OCI-M2 (cell line): Measurements from ENCODE around the gene SPDYE1.
"Not testable (repeated sequence)": the region's sequence is repeated elsewhere in the genome, so short reads cannot be mapped to it uniquely, and the experiment has no call there.

Experiments used
- DNase-seq: peaks from one replicate; lab custom pipeline; 2025; ENCODE audit not compliant: unreplicated experiment; lab: John Stamatoyannopoulos, UW

The SPDYE1 gene, protein sequence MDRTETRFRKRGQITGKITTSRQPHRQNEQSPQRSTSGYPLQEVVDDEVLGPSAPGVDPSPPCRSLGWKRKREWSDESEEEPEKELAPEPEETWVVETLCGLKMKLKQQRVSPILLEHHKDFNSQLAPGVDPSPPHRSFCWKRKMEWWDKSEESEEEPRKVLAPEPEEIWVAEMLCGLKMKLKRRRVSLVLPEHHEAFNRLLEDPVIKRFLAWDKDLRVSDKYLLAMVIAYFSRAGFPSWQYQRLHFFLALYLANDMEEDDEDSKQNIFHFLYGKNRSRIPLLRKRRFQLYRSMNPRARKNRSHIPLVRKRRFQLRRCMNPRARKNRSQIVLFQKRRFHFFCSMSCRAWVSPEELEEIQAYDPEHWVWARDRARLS

DNA sequence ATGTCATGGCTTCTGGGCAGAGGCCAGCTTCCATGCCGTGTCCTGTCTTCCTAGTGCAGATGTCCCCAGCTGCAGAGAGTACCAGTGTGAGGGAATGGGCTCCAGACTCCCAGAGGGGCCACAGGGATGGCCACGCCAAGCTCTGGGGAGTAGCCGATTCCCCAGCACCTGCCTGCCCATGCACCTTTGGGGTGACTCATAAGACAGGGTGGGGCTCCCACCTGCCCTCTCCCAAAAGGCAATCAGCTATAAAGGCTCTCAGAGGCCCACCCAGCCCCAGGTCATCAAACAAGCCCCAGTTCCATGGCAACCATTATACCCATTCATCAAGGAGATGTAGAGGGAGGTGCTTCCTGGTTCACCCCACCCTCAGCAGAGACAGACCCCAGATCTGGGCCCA is at the start of gene SPDYE1:
Gene SPDYE1, plus strand, starts transcription at position 366 of the 400 bp plus-strand sequence. CDS start 2,053 bp downstream, outside the sequence.
- not testable (repeated sequence) for DNase-seq

DNA sequence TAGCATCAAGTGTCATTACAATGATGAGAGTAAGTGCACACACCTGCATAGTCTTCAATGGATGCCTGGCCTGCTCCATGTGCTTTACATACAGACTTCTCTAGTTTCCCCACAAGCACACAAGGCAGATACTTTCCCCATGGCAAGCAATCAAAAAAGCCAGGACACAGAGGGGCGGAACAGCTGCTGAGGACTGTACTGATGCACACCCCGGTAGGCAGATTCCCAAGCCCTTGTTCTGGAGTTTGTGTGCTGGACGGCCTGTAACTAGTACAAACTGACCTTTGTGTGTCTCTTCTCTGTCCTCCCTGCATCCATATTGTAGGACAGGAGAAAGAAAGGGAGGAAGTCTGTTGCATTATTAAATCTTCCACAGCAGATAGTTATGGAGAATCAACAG is 45.7 kb upstream of the SPDYE1 start:
- no peak for DNase-seq

DNA sequence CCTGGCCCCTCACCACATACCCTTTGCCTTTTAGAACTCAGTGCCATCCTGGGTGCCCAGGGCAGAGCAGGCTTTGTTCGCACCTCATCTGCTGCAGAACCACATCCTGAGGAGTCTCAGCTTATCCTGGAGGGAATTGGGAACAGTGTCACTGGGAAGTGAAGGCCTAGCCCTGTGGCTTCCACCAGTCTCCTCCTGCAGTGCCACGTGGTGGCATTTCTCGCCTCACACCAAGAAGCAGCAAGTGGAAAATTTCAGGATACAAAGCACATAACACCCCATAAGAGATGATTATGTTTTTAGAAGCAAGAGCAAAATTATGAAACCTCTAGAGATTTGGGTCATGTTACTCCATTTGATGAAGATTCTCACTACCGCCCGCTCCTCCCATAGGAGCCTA is 44.6 kb upstream of the SPDYE1 start:
- no peak for DNase-seq

DNA sequence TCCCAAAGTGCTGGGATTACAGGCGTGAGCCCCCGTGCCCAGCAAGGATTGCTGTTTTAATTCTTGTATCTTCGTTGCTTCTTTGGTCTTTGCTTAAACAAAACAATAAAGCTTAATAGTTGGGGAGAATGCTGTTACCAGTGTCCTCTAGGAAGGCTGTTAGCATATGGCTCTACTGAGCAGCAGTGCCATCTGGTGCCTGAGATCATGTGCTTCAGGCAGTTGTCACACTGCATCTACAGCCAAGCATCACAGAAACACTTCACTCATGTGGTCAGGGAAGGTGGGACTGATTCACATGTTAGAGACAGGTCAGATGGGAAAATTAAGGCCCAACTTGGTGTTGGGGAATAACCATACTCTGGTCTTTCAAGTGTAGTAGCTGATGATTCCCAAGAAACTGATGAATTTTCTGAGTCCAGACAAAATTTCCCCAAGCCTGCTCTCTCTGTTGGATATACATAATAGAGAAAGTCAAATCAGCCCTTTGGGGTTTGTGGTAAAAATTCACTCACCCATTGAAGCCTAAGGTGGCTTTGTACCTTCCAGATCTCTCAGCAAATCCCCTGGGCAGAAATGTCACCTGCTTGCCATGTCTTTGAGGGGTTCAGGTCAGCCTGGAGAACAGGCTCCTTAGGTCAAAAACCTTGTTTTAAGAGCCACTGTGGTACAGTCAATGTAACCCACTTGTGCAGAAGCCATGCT is 43.0 kb upstream of the SPDYE1 start:
- DNase-seq, result no peak

DNA sequence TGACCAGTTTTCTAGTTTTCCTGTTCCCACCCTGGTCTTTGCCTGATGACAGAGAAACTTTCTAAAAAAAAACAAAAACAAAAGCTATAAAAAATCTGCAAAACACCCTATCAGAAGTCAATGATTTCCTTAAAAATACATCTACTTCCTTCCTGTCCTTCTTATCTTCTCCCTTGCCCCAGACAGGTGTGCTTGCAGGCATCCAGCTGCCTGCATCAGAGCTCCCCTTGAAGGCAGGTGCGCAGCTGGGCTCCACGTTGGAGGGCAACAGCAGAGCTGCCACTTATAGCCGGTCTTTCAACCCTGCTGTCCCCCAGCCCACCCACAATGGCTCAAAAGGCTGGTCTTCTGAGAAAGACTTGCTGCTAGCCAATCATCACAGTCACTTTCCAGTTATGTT is 41.7 kb upstream of the SPDYE1 start:
- no peak for DNase-seq

DNA sequence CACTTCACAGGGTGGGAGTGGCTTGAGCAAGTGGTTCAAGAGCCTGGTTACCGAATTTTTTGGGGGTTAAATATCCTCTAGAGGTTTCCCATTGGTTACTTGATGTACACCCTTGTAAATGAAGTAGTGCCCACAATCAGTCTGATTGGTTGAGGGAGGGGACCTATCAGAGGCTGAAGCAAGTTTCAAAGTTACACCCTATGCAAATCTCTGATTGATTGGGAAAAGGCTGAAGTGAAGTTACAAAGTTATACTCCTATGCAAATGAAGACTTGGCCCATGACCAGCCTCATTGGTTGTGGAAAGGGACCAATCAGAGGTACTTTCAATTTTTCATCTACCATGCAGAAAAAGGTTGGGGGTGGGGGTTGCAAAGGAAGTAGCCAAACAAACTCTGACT is 36.8 kb upstream of the SPDYE1 start:
- DNase-seq, result no peak

DNA sequence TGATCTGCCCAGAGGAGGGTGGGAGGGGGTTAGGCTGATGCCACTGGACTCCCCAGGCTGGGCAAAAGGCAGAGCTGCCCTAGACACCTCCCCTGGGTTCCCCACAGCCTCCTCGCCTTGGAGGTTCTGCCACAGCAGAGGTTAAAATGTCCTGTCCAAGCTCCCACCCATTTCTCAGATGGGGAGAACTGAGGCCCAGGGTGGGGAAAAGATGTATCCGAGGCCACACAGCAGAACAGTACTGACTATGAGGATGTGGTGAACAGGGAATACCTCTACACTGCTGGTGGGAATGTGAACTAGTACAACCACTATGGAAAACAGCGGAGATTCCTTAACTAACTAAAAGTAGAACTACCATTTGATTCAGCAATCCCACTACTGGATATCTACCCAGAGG is 31.3 kb upstream of the SPDYE1 start:
- not testable (repeated sequence) for DNase-seq

DNA sequence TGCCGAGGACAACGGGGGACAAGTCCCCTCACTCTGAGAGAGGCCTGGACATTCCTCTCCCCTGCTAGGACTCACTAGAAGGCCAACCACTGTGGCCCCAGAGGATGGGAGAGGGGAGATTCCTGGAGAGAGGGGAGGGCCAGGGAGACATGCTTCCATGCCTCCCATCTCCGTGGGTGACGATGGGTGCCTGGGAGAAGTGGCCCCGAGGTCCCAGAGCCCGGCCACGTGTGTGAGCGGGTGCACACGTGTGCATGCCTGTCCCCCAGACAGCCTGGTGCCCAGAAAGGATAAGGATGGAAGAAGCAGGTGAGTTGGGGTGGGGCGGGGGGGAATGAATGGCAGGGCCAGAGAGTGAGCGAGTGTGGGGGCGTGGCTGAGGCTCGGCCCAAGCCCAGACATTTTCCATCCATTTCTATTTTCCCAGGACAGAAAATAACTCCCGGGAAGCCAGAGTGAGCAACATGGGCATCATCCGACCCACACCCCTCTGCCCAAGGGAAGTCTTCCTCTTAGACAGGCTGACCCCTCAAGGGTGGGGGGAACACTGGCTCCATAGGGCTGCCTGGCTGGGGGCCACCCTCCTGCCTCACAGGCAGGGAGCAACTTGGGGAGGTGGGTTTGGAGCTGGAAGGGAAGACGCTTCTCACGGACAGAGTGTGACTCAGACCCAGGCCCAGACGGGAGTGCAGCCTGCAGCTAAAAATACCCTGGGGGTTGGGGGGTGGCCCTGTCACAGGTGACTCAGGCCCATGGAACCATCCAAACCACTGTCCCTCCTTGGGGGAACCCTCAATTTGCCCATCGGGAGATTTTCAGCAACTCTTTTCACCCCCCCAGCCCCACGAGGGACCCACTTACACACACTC is 29.3 kb upstream of the SPDYE1 start:
- not testable (repeated sequence) for DNase-seq

DNA sequence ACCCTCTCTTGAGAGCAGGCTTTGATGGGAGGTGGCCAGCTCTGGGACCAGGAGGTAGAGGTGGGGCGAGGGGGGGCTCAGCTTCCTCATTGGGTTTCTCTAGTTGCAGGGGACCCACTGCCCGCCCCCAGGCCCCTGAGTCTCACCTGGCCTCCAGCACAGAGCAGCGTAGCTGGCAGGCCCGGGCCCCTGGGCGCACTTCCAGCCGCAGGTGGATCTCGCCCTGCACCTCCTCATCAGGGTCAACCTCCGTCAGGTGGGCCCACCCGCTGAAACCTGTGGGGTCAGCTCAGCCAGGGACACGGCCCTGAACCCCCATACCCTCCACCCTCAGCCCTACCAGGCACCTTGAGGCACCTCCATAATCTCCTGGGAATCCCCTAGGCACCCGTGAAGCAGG is 28.1 kb upstream of the SPDYE1 start:
- not testable (repeated sequence) for DNase-seq

DNA sequence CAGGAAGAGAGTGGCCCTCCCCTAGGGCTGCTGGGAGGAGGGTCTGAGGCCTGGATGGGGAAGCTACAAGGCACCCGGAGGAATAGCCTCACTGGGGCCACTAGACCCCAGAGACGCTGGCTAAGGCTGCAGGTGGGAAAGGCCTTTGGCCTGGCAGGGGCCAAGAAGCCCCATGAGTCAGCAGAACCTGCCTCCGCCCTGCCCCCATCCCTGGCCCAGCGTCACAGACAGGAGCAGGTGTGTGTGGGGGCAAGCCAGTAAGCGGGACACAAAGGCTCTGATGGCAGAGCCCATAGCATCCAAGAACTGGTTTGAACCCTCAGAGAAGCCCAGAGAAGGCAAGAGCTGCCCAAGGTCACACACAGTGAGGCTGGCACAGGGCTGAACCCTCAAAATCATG is 27.0 kb upstream of the SPDYE1 start:
- DNase-seq, result not testable (repeated sequence)

DNA sequence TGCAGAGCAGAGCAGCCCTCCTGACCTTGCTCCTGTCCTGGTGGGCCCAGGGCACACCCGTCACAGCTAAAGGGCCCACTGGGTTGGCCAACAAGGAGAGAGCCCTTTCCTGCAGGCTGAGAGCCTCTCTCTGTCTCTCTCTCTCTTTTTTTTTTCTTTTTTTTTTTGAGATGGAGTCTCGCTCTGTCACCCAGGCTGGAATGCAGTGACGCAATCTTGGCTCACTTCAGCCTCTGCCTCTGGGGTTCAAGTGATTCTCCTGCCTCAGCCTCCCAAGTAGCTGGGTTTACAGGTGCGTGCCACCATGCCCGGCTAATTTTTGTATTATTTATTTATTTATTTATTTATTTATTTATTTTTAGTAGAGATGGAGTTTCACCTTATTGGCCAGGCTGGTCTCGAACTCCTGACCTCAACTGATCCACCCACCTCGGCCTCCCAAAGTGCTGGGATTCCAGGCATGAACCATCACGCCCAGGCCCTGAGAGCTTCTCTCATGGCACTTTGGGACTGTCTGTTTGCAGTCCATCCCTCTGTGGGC is 23.6 kb upstream of the SPDYE1 start:
- not testable (repeated sequence) for DNase-seq

DNA sequence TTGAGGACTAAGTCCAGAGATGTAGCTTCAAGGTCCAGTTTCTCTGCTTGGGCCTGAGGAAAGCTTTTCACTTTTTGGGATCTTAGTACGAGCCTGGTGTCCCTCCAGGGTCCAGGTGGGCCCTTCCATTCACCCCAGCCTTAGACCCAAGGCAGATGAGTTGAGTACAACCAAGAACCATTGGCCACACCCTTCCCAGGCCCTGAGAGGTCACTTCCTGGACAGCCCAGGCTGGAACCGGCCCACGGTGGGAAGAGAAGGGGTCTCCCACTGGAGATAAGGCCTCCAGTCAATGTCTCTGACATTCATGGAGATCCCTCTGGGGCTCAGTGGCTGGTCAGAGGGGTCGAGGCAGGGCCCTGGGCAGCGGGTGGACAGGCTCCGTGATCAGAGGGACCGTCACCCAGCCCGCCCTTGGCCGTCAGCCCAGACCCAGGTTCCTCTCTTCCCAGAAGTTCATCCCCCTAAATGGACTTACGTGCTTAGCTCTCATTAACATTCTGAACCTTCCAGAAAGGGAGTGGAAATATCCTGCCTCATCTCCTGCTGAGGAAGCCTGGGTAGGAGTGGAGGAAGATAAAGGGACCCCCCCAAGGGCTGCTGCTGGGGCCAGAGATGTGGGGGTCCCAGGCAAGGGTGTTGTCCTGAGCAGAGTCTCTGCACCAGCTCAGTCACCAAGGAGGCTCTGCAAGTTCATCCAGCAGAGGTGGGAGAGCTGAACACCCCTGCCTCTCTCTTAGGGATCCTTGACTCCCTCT is 22.8 kb upstream of the SPDYE1 start:
- not testable (repeated sequence) for DNase-seq

DNA sequence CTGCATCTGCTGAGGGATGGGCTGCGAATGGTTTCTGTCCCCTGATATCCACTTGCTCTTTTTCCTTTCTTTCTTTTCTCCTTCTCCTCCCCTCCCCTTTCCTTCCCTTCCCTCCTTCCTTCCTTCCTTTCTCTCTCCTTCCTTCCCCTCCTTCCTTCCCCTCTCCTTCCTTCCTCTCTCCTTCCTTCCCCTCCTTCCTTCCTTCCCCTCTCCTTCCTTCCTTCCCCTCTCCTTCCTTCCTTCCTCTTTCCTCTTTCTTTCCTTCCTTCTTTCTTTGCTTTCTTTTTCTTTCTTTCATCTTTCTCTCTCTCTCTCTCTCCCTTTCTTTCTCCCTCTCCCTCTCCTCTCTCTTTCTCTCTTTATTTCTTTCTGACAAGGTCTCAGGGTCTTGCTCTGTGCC is 20.2 kb upstream of the SPDYE1 start:
- no peak for DNase-seq

DNA sequence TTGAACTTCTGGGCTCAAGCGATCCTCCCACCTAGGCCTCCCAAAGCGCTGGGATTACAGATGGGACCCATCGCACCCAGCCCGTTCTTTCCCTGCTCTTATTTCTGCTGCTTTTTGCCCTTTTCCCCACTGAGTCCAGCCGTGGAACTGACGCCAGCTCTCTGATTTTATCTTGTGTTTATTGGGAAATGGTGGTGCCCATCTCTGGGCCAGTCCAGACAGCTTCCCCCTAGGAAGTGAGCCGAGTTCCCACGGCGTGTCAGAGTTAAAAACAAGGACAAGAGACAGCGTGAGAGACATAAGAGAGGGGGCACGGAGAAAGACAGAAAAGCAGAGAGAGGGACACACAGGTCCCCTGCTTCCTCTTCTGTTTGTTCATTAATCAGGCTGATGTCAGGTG is 19.6 kb upstream of the SPDYE1 start:
- not testable (repeated sequence) for DNase-seq

DNA sequence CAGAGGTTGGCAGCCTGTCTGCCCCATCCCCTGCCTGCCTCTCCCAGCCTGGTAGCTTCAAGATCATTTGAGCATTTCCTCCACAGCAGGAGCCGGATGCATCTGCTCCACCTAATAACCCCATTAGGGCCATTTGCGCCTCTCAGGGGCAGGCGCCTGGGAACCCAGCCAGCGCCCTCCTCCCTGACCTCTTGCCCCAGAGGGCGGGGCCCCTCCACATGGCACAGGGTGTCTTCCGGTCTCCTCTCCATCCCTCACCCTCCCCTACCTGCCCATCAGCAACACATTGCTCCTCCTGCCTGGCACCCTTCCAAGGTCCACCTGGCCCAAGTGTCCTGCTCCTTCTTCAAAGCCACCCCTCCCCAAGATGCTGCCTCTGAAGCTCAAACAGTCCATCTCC is 14.8 kb upstream of the SPDYE1 start:
- not testable (repeated sequence) for DNase-seq

DNA sequence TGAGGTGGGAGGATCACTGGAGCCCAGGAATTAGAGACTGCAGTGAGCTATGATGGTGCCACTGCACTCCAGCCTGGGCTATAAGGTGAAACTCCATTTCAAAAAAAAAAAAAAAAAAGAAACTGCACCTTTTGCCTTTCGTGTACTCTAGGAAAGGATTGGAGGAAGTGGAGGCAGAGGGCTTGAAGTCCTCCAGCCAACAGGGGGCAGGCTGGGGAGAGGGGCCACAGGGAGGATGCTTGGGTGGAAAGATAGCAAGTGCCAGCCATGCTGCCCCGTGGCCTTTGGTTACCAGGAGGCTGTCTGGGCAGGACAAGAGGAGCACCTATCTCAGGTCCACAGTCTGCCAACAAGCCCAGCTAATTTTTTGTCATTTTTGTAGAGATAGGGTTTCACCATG is 14.0 kb upstream of the SPDYE1 start:
- DNase-seq, result not testable (repeated sequence)

DNA sequence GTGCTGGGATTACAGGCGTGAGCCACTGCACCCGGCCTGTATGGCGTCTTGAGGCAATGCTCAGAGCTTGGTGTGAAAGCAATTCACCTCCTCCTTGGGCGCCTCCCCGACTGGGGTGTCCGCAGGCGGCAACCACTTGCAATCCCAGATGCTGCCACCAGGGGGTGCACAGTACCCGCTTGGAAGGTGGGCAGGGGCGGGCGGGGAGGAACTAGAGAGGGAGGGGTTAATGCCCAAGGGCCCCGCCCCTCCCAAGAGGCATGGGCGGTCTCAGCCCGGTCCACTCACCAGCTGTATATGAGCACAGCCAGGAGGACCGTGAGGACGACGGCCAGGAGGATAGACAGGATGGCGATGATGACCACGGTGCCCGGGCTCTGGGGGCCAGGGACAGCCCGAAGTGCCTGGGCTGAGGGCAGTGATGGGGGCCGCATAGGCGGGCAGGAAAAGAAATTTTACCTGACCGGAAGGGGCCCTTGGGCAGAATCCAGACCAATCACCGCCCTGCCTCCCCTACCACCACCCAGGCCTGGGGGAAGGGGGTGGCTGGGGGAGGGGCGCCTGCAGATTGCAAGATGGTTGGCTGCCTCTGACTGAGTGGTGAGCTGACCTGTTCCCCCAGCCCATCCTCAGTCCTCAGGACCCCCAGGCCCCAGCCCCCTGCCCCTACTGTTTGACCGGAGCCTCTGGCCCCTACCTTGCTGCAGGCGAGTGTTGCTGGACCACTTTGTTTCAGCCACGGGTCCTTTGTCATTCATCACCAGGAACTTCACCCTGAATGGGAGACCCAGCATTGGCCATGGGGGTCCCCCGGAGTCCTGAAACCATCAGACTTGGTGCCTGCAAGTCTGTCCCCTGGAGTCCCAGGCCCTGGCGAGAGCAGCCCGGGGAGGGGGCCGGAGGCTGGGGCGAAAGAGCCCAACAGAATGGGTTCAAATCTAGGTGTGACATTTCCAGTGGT is 11.5 kb upstream of the SPDYE1 start:
- DNase-seq, result not testable (repeated sequence)

DNA sequence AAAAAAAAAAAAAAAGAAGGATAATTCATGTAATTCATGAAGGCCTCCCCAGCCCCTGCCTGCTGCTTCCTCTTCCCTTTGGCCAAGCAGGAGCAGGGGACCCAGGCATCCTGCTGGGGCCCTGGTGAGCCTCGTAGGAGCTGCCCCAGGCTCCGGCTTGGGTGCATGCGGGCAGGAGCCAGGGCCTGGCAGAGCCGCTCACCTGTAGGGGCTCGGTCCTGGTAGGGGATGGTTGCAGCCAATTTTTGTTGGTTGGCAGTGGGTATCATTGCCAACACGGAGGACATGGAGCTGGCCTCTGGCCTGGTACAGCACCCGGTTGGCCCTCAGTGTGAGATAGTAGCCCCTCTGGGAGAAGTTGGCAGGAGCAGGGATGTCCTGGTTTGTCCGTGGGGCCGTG is 10.2 kb upstream of the SPDYE1 start:
- DNase-seq, result not testable (repeated sequence)

DNA sequence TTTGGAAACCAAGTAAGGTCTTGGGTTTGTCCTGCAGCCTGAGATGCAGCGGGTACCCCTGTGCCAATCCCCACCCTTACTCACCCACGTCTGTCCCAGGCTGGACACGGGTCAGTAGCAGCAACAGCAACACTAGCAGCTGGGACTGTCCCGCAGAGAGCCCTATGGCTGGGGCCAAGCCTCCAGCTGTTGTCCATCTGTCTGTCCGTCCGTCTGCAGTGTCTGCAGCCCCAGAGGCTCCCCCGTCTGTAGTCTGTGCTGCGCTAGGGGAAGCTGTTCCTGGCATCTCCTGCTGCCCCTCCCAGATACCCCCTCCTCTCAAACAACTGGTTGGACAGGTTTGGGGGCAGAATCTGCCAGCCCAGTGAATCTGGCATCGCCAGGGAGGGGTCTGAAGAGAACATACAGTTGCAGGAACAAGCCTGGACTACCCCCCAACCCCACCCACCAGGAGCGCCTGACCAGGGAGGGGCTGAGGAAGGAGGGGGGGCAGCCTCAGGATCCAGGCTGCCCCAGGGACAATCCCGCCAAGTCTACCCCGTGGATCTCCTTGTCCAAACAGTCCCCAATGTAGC is 7.6 kb upstream of the SPDYE1 start:
- DNase-seq, result not testable (repeated sequence)
